ENCODE measurements around the gene ROR1.

DNA sequence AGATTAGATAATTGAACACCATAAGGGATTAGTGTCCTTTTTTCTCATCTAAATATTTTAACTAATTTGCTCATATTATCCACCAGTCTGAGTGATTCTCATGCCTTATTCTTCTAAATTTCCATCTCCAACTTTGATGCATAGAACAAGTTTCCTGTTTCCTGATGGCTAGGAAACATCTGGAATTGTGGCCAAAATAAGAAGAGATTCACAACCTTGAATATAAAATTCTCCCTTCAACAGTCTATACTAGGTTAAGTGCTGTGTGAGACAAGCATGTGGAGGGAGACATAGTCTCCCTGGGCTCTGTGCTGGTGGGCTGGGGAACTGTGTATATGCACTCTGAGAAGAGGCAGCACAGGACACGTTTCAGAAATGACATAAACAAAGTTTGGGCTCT is 21.6 kb upstream of the ROR1 start:
- TF ChIP-seq POLR2A (IDR thresholded peaks at IDR 0.05), result no peak
- TF ChIP-seq, protein P1, sequence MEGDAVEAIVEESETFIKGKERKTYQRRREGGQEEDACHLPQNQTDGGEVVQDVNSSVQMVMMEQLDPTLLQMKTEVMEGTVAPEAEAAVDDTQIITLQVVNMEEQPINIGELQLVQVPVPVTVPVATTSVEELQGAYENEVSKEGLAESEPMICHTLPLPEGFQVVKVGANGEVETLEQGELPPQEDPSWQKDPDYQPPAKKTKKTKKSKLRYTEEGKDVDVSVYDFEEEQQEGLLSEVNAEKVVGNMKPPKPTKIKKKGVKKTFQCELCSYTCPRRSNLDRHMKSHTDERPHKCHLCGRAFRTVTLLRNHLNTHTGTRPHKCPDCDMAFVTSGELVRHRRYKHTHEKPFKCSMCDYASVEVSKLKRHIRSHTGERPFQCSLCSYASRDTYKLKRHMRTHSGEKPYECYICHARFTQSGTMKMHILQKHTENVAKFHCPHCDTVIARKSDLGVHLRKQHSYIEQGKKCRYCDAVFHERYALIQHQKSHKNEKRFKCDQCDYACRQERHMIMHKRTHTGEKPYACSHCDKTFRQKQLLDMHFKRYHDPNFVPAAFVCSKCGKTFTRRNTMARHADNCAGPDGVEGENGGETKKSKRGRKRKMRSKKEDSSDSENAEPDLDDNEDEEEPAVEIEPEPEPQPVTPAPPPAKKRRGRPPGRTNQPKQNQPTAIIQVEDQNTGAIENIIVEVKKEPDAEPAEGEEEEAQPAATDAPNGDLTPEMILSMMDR (IDR thresholded peaks at IDR 0.05), result no peak

All from right lobe of liver (tissue), 4 donors.